RWPE1 (cell line): ENCODE results near the gene COX6A2.
"Not testable (repeated sequence)": the region's sequence is repeated elsewhere in the genome, so short reads cannot be mapped to it uniquely, and the experiment has no call there.

Experiments
- CTCF ChIA-PET: fragments of 350-600 bp; sonication (Branson Sonifier 250); formaldehyde crosslinking; extraction: SDS; loops from one replicate; lab custom pipeline; 2021; lab: Yijun Ruan, JAX
- POLR2A ChIA-PET: fragments of 400-600 bp; formaldehyde crosslinking; extraction: SDS; loops from one replicate; lab custom pipeline; 2020; ENCODE audit warnings: antibody characterized with exemption; ENCODE audit not compliant: low non-redundant PET; lab: Yijun Ruan, JAX
- DNase-seq: peaks from one replicate; pipeline ENCODE4 v3.0.0; 2012; ENCODE audit warnings: low spot score
- H3K27ac ChIP-seq: fragments of 450-650 bp; 2 replicates; pipeline ENCODE4 v1.5.1; 2017
- TF ChIP-seq, protein P1 (sequence below): fragments of 450-650 bp; conservative IDR thresholded peaks from 2 replicates; pipeline ENCODE4 v1.5.1; 2017; ENCODE audit warnings: low read depth, mild to moderate bottlenecking

COX6A2 gene

DNA sequence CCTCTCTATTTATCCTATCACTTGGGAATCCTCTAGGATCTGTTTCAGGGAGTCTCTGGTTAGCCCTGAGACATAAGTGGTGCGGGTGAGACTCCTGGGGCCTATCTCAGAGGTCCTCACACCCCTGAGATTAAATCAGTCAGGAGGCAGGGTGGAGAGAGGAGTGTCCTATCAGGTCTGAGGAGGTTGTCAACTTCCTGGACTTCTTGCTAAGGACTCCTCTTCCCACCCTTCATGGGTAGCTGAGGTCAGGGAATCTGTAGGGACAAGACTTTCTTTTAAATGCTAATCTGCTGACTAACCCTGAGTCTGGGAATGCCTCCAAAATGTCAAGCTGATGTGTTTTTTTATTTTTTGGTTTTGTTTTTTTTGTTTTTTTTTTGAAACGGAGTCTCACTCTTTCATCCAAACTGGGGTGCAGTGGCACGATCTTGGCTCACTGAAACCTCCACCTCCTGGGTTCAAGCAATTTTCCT lies 24.5 kb upstream of the COX6A2 start:
- peak overlapping the region; percentile 100 for H3K27ac ChIP-seq
- peak; percentile 68 for DNase-seq
- TF ChIP-seq, protein P1, sequence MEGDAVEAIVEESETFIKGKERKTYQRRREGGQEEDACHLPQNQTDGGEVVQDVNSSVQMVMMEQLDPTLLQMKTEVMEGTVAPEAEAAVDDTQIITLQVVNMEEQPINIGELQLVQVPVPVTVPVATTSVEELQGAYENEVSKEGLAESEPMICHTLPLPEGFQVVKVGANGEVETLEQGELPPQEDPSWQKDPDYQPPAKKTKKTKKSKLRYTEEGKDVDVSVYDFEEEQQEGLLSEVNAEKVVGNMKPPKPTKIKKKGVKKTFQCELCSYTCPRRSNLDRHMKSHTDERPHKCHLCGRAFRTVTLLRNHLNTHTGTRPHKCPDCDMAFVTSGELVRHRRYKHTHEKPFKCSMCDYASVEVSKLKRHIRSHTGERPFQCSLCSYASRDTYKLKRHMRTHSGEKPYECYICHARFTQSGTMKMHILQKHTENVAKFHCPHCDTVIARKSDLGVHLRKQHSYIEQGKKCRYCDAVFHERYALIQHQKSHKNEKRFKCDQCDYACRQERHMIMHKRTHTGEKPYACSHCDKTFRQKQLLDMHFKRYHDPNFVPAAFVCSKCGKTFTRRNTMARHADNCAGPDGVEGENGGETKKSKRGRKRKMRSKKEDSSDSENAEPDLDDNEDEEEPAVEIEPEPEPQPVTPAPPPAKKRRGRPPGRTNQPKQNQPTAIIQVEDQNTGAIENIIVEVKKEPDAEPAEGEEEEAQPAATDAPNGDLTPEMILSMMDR, result no peak
- CTCF ChIA-PET, result interaction anchor here (0.6 to 1.2 kb wide), 3 partner anchors 69 to 287 kb away, joined by 3 to 5 read pairs (median 4); no protein-coding TSS in a partner anchor
- POLR2A ChIA-PET, result interaction anchor here (0.7 kb wide), 1 partner anchor 24 kb away, joined by 3 read pairs; no protein-coding TSS in a partner anchor

DNA sequence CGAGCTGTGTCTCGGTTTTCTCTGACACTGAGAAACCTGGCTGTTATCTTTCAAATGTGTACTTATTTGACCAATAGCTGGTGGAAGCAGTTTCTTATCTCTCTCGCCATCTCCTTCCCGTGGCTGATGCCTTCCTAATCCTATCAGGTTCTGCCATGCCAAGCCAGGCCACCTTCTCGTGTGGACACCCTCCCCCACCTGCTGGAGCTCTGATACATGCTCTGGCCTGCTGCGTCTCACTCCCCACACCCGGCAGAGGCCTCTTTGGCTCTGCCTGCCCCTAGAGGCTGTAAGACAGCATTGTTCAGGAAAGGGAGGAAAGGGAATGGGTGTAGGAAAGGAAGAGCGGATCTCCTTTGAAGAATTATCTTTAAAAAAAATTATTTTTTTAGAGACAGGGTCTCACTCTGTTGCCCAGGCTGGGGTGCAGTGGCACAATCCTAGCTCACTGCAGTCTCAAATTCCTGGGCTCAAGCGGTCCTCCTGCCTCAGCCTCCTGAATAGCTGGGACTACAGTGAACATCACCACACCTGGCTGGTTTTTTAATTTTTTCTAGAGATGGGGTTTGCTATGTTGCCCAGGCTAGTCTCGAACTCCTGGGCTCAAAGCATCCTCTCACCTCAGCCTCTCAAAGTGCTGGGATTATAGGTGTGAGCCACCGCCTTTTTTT lies 23.7 kb upstream of the COX6A2 start:
- POLR2A ChIA-PET, result interaction anchor here (0.7 kb wide), 1 partner anchor 27 kb away, joined by 3 read pairs; no protein-coding TSS in a partner anchor
- TF ChIP-seq, protein P1, result peak; percentile 80
- DNase-seq, result peak; percentile 71
- CTCF ChIA-PET, result interaction anchor here (0.5 to 1.4 kb wide), 10 partner anchors 9 to 551 kb away, joined by 3 to 9 read pairs (median 4); partner anchors contain the start of genes HSD3B7 and ZNF843
- peak overlapping the region; percentile 100 for H3K27ac ChIP-seq

DNA sequence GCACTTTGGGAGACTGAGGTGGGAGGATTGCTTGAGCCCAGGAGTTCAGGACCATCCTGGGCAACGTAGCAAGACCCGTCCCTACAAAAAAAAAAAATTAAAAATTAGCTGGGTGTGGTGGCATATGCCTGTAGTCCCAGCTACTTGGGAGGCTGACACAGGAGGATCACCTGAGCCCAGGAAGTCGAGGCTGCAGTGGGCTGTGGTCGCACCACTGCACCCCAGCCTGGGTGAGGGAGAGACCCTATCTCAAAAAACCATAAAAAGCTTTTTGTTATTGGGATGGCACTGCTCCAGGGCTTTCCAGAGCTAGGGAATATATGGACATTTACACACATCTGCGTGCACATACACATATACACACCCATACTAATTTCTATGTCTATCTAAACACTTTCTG lies 23.0 kb upstream of the COX6A2 start:
- peak overlapping the region; percentile 100 for H3K27ac ChIP-seq
- POLR2A ChIA-PET, result no interaction called here
- DNase-seq, result no peak
- CTCF ChIA-PET, result interaction anchor here (0.5 to 1.4 kb wide), 9 partner anchors 8 to 551 kb away, joined by 3 to 9 read pairs (median 5); partner anchors contain the start of genes HSD3B7 and ZNF843
- TF ChIP-seq, protein P1, result no peak

DNA sequence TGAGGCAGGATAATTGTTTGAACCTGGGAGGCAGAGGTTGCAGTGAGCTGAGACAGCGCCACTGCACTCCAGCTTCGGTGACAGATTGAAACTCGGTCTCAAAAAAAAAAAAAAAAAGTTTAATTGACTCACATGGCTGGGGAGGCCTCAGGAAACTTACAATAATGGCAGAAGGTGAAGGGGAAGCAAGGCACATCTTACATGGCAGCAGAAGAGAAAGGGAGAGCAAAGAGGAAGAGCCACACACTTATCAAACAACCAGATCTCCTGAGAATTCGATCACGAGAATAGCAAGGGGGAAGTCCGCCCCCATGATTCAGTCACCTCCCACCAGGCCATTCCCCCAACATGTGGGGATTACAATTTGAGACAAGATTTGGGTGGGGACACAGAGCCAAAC lies 17.8 kb upstream of the COX6A2 start:
- DNase-seq, CTCF ChIA-PET, H3K27ac ChIP-seq, POLR2A ChIA-PET: not testable (repeated sequence)

DNA sequence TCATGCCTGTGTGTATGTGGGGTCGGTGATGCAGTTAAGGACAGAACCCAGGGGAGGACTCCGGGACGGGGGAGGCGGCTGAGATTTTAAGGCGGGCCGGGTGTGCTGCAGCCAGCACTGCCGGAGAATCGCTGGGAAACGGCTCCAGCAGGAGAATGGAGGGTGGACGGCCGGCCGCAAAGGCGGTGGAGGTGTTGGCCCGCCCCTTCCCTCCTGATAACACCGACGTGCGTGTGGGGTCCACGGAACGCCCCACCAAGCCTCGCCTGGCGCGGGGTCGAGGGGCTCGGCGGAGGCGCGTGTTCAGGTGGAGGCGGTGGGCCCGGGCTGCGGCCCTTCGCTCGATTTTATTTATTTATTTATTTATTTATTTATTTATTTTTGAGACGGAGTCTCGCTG lies 13.8 kb upstream of the COX6A2 start:
- H3K27ac ChIP-seq, result peak overlapping the region; percentile 75; the same call in 1 of the 2 replicates
- POLR2A ChIA-PET, result interaction anchor here (0.6 kb wide), 1 partner anchor 136 kb away, joined by 3 read pairs; no protein-coding TSS in a partner anchor
- CTCF ChIA-PET, result interaction anchor here (0.6 to 1.9 kb wide), 6 partner anchors 10 to 266 kb away, joined by 3 to 9 read pairs (median 4); partner anchors contain the start of gene COX6A2
- DNase-seq, result no peak
- TF ChIP-seq, protein P1, result no peak

DNA sequence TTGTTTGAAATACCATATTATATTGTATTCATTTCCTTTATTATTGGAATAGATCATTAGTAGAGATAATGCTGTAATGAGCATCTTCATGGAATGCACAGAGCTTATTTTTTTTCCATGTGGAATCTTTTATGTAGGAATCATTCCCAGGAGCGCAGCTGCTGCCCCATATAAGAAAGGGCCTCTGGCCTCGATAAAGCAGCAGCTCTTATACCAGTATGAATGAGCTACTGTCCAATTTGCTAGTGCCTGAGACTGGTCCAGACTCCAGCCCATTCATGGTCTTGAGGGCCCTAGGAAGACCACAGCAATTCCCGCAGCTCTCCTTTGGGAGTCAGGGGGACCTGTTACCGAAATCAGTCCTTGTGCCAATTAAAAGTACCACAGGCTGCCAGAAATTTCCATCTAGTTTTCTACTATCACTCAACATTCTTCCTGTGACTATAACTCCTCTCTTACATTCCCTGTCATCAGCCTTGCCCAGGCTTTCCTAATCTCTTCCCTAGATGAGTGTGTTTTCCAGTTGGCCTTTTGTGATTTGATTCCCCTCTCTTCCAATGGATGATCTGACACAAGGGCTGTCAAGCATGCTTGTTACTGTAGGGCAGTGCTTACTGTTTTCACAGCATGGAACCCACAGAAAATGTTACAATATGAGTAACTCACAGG lies 12.5 kb upstream of the COX6A2 start:
- ChIA-PET POLR2A (interaction anchor here (0.6 kb wide), 1 partner anchor 14 kb away, joined by 3 read pairs; no protein-coding TSS in a partner anchor), CTCF (interaction anchor here (0.6 kb wide), 1 partner anchor 279 kb away, joined by 6 read pairs; no protein-coding TSS in a partner anchor)
- DNase-seq, result no peak
- H3K27ac ChIP-seq, result no peak overlapping the region
- TF ChIP-seq, protein P1, result no peak
